Stimulated activated CD8-positive, alpha-beta memory T cell treated with anti-CD3 and anti-CD28 coated beads, Interleukin-15, amount 100 ng/mL, for 48 hours (primary cell): ENCODE measurements around the gene RAB20.
"Not testable (repeated sequence)": the region's sequence is repeated elsewhere in the genome, so short reads cannot be mapped to it uniquely, and the experiment has no call there.

Experiments
- DNase-seq, 2 donors: peaks; one replicate each; pipeline ENCODE4 v3.0.0-alpha.2; 2020; ENCODE audit warnings: low read depth in 2 of 2

The RAB20 gene

DNA sequence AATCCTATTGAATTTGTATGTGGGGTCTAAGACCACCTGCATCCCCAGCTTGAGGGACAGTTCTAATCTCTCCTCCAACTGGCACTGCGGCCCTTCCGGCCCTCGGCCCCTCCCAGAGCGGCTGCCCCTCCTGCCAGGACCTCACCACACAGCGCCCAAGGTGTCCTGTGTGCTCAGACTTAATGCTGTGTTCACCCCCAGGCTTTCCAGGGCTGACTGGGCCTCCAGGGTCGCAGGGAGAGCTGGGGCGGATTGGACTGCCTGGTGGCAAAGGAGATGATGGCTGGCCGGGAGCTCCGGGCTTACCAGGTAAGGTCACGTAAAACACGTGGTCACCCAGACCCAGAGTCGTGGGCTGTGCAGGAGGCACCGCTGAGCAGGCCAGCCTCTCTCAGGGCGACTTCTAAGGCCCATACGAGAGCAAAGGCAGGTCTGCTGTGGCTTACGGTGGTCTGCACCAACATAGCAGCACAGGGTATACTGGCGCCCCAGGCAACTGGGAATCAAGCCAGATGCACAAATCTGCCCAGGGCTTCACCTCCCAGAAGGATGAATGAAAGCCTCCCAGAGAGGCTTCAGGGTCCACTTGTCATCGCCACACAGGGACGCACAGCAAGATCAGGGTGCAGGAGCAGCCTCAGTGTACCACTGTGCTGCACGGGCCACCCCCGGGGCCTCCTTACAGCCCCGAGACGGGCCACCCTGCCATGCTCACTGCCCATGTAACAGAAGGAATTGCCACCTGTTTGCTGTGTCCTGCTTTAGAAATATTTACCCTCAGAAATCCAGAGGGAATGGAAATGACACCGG is 69.4 kb downstream of the RAB20 start:
- DNase-seq, result no peak

DNA sequence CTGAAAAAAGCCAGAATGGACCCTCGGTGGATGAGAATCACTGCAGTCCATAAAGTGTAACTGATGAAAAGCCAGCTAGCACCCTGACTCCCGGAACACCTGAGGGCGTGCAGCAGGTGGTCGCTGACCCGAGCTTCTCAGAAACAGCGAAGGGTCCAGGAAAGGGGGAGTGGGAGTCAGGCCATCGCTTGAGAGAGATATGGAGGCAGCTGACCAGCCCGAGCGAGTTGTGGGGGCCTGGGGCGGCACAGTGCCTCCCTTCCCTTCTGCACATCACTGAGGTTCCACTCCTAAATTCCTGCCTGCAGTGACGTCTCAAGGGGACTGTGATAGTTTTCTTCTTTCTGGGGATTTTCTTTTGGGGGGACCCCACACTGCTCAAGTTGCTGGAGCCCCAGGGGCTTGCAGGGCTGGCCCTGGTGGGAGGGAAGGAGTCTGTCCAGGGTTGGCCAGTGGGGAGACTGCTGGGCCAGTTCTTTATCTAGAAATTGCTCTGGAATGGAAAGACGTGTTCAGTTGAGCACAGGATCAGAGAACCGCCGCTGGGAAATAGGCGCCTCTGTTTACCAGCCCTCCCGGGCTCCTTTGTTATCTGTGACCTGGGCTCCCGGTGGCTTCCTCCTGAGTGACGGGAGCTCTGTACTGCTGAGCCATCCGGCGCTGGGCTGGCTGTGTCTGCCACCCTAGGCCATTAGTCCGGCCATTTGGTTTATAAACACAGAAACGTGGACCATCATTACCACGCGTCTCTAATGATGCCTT is 71.3 kb downstream of the RAB20 start:
- no peak for DNase-seq

DNA sequence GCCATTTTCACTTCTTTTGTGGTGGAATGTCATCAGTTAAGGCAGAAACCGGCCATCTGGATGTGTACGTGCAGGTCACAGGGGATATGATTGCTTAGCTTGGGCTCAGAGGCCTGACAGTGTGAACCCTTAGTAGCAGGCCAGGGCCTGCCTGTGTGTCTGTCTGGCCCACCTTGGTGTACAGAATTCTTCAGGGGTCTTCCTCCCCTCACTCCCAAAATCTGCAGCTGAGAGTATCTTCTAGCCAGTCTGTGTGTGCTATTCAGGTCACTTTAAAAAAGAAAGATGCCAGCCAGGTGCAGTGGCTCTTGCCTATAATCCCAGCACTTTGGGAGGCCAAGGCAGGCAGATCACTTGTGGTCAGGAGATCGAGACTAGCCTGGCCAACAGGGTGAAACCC is 74.6 kb downstream of the RAB20 start:
- not testable (repeated sequence) for DNase-seq

DNA sequence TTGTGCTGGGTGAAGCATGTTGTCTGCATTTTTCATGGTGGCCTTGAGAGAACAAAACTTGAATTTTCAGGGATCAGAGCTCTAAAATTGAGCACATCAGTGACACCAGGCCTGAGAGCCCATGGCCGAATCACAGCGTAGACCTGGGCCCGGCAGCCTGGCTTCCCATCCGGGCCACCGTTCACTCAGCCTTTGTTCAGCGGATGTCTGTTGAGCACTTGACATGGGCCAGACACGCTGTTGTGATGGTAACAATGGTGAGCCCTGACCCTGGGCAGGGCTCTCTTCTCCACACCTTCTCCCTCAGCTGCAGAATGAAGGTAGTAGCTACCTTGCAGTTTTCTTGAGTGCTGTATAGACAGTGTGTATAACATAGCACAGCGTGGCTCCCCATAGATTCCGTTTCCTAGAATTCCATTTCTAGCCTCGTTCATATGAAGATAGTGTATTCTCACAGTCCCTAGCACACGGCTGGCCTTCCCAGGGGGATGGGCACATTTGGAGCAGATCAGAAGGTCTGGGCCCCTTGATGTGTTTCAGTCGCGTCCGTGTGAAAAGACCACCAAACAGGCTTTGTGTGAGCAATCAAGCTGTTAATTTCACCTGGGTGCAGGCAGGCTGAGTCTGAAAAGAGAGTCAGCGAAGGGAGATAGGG is 75.3 kb downstream of the RAB20 start:
- no peak for DNase-seq

DNA sequence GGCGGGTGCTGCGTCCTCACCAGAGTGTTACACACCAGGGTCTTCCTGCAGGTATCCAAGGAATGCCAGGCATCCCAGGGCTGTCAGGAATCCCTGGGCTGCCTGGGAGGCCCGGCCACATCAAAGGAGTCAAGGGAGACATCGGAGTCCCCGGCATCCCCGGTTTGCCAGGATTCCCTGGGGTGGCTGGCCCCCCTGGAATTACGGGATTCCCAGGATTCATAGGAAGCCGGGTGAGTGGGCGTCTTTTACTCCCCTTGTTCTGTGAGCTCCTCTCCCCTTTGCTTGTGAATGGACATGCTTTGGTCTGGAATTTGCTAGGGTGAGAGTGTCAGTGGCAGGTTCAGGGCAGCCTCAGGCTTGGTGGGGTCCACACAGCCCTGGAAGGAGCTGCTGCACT is 75.9 kb downstream of the RAB20 start:
- no peak for DNase-seq

DNA sequence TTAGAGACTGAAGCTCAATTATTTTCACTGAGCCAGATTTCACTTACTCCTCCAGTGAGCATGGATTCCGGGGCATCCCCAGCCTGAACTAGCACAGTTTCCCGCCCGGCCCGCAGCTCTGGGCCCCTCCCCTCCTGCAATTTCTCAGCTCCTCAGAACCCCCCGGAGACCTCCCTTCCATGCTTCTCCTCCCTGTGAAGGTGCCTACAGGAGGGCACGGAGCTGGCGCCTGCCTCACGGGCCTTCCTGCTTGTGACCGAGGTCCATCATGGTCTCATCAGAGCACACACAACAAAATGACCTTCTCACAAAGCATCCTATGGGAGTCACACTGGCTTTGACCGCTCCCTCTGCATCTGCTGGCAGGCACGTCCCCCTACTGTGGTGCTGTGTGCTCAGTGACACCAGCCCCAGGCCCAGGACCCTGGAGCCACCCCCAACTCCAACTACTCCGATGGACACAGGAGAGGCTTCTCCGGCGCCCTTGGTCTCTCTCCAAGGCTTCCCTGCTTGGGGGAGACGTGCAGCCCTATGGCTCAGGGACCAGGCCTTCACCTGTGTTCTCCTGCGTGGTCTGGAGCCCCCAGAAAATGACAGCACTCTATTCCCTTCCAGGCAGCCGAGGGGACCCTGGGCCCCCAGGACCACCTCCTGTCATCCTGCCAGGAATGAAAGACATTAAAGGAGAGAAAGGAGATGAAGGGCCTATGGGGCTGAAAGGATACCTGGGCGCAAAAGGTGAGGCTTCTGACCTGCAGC is 77.1 kb downstream of the RAB20 start:
- no peak for DNase-seq

DNA sequence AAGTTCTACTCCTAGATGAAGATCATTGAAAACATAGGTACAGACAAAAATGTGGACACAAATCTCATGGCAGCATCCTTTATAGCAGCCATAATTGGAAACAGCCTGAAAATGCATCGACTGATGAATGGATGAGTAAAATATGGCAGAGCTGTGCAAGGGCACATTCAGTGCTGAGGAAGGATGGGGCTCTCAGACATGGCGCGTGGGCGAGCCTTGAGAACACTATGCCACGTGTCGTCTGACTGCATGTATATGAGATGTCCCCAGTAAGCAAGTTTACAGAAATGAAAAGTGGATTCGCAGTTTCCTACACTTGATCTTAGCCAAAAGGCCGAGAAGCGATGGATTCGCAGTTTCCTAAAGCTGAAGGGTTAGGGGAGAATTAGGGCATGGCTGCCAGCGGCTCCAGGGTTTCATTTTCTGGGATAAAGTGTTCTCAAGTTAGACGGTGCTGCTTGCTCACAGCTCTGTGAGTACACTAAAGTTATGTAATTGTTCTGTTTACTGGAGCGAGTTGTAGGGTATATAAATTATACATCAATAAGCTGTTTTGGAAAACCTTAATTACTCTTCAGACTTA is 78.0 kb downstream of the RAB20 start:
- DNase-seq, result no peak

DNA sequence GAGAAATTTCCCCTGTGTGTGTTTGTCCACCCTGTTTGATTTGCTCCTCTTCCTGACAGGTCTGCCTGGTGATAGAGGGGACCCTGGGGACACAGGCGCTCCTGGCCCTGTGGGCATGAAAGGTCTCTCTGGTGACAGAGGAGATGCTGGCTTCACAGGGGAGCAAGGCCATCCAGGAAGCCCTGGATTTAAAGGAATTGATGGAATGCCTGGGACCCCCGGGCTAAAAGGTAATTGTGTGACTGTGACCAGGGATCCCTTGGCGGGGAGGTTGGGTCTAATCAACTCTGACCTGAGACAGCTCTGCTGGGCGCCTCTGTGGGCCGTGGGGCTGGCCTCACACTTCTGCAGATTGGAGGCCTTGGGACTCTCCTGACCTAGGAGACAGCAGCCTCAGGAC is 81.4 kb downstream of the RAB20 start:
- DNase-seq, result no peak

DNA sequence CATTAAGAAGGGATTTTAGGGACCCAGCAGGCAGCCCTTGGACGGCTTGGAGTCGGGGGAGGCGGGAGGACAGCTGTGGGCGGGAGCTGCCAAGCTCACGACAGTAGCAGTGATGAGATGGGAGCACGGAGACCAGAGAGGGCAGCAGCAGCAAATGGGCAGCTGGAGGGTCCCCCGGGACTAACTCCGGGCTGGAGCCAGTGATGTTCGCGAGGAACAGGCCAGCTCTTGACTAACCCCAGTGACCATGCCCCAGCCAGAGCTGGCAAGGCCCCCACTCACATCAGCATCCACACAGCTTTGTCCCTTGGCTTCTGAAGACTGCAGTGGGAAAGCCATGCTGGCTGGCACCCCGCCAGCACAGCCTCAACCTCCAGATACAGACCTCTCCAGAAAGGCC is 81.9 kb downstream of the RAB20 start:
- no peak for DNase-seq

DNA sequence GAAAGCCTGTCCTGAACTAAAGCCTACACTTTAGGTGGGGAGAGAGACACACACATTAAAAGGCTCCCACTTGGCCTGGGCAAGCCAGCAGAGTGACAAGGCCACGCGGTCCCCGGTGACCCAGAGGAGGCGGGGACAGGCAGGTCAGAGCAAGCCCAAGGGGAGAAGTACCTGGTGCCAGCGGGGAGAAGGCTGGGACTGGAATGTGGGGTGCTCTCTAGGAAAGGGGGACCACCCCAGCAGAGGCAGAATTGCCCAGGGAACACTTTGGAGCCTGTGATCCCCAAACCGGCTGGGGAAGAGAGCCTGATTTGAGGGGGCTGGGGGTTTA is 82.3 kb downstream of the RAB20 start:
- DNase-seq, result no peak

DNA sequence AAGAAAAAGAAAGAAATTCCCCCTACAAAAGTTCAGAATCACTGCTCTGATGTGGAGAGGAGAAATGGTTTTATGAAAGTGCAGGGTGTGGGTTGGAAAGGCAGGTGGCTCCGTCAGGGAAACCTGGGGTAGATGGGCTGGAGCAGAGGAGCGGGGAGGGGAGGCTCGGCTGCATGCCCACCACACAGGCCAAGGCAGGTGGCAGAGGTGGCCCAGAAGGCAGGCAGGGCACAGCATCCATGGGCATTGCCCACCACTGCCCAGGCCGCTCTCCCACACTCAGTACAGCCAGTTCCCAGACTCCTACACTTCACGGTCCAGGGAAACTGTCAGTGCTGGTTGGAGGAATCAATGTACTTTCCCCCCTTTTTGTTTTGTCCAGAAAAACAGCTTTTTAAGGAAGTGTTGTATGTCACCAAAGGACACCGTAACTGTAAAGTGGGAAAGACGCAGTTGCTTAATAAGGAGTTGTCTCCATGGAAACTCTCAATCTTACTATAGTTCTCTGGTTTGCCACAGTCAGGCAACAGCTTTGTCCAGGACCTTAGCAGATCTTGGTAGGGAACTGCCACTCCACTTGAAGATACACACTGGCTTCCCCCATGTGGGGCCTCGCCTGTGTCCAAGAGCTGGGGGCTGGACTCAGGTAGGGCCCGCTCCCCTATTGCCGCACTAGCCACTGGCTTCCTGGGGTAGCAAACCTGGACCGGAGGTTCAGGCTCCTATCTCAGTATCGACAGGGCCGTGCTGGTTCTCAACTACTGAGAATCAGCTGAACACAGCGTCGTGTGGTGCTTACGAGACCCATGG is 82.9 kb downstream of the RAB20 start:
- DNase-seq, result no peak

DNA sequence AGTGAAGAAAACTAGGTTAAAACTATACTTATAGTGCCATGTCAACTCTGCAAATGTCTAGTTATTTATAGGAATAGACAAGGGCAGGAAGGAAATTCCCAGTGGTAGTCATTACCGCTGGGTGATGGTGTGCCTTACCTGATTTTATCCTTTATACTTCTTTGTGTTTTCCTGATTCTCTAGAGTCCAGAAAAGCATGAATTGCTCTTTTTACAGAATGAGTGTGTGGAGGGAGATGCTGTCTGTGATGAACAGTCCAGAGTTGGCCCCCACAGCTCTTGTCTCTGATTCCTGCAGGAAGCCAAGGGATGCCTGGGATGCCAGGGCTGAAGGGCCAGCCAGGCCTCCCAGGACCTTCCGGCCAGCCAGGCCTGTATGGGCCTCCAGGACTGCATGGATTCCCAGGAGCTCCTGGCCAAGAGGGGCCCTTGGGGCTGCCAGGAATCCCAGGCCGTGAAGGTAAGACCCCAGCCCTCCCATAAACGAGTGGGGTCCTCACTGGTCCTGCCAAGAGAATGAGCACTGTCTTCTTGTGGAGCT is 83.7 kb downstream of the RAB20 start:
- DNase-seq, result no peak

DNA sequence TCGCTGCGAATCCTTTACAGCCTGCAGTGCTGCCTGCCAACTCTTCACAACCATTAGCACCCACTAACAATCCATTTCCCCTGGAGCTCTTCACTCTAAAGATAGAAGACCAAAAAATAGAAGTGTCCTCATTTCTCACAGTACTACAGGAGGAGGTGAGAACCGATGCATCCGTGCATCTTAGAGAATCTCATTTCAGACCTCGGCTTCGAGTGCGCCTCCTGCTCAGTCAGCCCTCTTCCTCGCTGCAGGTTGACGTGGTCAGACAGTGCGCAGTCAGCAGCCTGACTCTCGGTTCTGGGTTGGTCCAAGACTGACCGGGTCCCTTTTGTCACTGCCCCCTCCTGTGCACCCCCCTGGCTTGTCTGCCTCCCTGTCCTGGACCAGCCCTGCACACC is 85.3 kb downstream of the RAB20 start:
- no peak for DNase-seq

DNA sequence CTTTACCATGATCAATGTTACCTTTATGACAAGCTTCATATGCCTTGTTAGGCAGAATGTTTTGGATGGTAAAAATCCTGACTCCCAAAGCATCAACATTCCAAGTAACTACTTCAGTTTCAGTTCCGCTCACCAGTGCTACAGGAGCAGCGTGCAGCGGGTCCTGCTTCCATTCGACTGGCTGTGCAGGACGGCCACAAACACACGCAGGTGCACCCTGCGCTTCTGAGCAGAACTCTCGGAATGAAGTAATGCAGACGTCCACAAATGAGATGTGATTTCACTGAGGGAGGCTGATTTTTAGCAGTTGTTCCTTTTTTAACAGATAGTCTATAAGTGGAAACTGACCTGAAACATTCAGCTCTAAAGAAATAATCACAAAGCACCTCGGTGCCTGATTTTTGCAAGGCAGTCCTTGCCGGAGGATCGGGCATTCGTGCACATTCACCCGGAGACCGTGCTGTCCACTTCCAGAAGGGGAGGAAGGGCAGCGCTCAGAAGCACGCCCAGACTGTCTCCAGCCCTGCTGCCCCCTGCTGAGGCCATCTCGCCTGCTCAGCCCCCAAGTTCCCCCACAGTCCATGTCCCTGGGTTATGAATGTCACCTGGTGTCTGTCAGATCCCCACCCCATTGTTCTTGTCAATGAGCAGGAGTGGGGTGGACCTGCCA is 85.8 kb downstream of the RAB20 start:
- DNase-seq, result no peak

DNA sequence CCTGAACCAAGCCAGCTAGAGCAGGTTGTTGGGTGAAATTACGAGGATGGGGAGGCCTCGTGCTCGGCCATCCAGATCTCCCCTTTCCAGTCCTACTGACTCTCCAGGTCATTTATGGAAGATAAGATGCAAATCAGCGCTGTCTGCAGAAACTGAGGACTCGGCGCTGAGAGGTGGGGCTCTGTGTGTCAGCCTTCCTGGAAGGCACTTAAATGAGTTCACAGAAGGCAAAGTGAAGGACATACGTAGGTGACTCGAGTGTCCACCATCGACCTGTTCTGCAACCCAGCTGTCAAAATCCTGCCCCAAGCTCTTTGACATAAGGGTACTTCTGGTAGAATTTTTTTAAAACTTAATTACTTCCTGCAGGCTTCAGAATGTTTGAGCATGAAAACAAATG is 86.4 kb downstream of the RAB20 start:
- DNase-seq, result no peak

DNA sequence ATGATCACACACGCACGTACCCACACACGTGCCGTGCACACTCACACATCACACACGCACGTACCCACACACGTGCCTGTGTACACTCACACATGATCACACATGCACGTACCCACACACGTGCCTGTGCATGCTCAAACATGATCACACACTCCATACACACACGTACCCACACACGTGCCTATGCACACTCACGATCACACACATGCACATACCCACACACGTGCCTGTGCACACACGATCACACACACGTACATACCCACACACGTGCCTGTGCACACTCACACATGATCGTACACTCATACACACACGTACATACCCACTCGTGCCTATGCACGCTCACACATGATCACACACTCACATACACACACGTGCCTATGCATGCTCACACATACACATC is 86.8 kb downstream of the RAB20 start:
- DNase-seq, result no peak
